Measurements from ENCODE around the gene PLD2. TPM values are rescaled to one million over a fixed set of nuclear protein-coding genes. Genes with fewer than 3 reads are reported as not detected.

PLD2 gene
- total RNA-seq, 1 donor from 2014 or later, result 77.3 TPM

GRCh38 chr17:4795168-4795567 lies 11.8 kb upstream of the PLD2 start:
- Mint-ChIP-seq H3K4me1 (peaks cover 11% of the 10 kb centered on the region), H3K27ac (peak overlapping the region; percentile 99), H3K4me3 (peak overlapping the region; percentile 100), H3K9me3 (no peaks in the 10 kb centered on the region), H3K36me3 (peaks cover 12% of the 10 kb centered on the region), H3K27me3 (ENCODE audit: low read depth) (peaks cover 10% of the 10 kb centered on the region)
- no peak for TF ChIP-seq CTCF (IDR thresholded peaks at IDR 0.05; ENCODE audit: unreplicated experiment)
- no peak for DNase-seq (ENCODE audit: low spot score in 2 of 2, unreplicated experiment in 2 of 2)

GRCh38 chr17:4796552-4796920 lies 10.4 kb upstream of the PLD2 start:
- TF ChIP-seq CTCF (IDR thresholded peaks at IDR 0.05; ENCODE audit: unreplicated experiment), result no peak

GRCh38 chr17:4800462-4801196 lies 6.3 kb upstream of the PLD2 start:
- Mint-ChIP-seq H3K9me3 (no peaks in the 10 kb centered on the region), H3K4me3 (no peak overlapping the region), H3K27ac (no peak overlapping the region), H3K4me1 (peaks cover 7% of the 10 kb centered on the region), H3K27me3 (ENCODE audit: low read depth) (no peaks in the 10 kb centered on the region), H3K36me3 (peaks cover 17% of the 10 kb centered on the region)
- no peak for TF ChIP-seq CTCF (IDR thresholded peaks at IDR 0.05; ENCODE audit: unreplicated experiment)
- no peak for DNase-seq (ENCODE audit: low spot score in 2 of 2, unreplicated experiment in 2 of 2)

More at GRCh38 chr17:4796552-4796920, 10.4 kb upstream of the PLD2 start:
- no peak for DNase-seq (ENCODE audit: low spot score in 2 of 2, unreplicated experiment in 2 of 2)
- peak overlapping the region; percentile 100 for H3K4me3 Mint-ChIP-seq
- H3K9me3 Mint-ChIP-seq, result no peaks in the 10 kb centered on the region
- H3K36me3 Mint-ChIP-seq, result peaks cover 17% of the 10 kb centered on the region
- peaks cover 7% of the 10 kb centered on the region for H3K4me1 Mint-ChIP-seq
- H3K27ac Mint-ChIP-seq, result peak overlapping the region; percentile 99
- H3K27me3 Mint-ChIP-seq (ENCODE audit: low read depth), result peaks cover 10% of the 10 kb centered on the region

- no peak for DNase-seq (ENCODE audit: low spot score in 2 of 2, unreplicated experiment in 2 of 2)
- Mint-ChIP-seq H3K9me3 (no peaks in the 10 kb centered on the region), H3K4me3 (no peak within 1 kb of the TSS), H3K27me3 (ENCODE audit: low read depth) (no peaks in the 10 kb centered on the region), H3K4me1 (peaks cover 6% of the 10 kb centered on the region), H3K27ac (no peak within 1 kb of the TSS), H3K36me3 (peaks cover 16% of the 10 kb centered on the region)
- TF ChIP-seq CTCF (IDR thresholded peaks at IDR 0.05; ENCODE audit: unreplicated experiment), result no peak
Observed at GRCh38 chr17:4802228-4802627, 4.7 kb upstream of the PLD2 start, which contains the start of gene C17orf114. C17orf114 (minus strand) TSS chr17:4802328.

- Mint-ChIP-seq H3K4me1 (peaks cover 19% of the 10 kb centered on the region), H3K4me3 (peak overlapping the region; percentile 68), H3K36me3 (peaks cover 15% of the 10 kb centered on the region), H3K27ac (peak overlapping the region; percentile 45), H3K27me3 (ENCODE audit: low read depth) (no peaks in the 10 kb centered on the region), H3K9me3 (no peaks in the 10 kb centered on the region)
- no peak for TF ChIP-seq CTCF (IDR thresholded peaks at IDR 0.05; ENCODE audit: unreplicated experiment)
- DNase-seq (ENCODE audit: low spot score in 2 of 2, unreplicated experiment in 2 of 2), result no peak
Observed at GRCh38 chr17:4806456-4806776, 536 bp upstream of the PLD2 start.
